DOHH2 (cell line): ENCODE data around the gene MYO1D.

Experiments
- CTCF ChIP-seq: fragments of 200-600 bp; sonication (generic); IDR thresholded peaks from one replicate; pipeline ENCODE4 v1.5.1; 2014; ENCODE audit warnings: antibody characterized with exemption, mild to moderate bottlenecking, low read depth, low read length; ENCODE audit not compliant: poor library complexity, severe bottlenecking
- EZH2phosphoT487 ChIP-seq: fragments of 200-600 bp; sonication (generic); IDR thresholded peaks from 2 replicates; pipeline ENCODE4 v1.6.1; 2017; ENCODE audit warnings: borderline replicate concordance, mild to moderate bottlenecking, antibody characterized with exemption, low read length, moderate library complexity, mixed read lengths

GRCh38 chr17:32659419-32659842 lies 217.5 kb downstream of the MYO1D start:
- TF ChIP-seq CTCF, result peak; percentile 92
- no peak for TF ChIP-seq EZH2phosphoT487
